ENCODE results near the gene BPIFB4. TPM values are rescaled to one million over a fixed set of nuclear protein-coding genes. Genes with fewer than 3 reads are reported as not detected.

BPIFB4 gene
- polyA plus RNA-seq (2013, experiment 1 of 2), result 0.11 TPM
- polyA plus RNA-seq (2013, experiment 2 of 2), result 0.17 TPM

DNA sequence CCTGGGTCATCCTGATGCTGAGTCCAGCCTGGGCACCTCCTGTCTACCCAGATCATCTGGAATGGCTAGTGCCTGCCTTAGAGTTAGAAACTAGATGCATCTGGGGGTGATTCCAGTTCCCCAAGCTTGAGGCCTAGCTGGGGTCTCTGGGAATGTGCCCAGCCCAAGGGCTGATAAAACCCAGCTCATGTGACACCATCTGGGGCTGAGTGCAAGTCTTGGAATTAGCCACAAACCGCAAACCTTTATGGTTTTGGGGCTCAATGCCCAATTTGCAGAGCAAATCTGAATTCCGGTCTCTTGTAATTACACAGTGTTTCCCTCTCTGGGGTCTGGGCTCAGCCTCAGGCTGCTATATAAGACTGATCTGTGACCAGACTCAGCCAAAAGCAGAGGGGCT lies at the start of gene BPIFB4:
Gene BPIFB4, plus strand, starts transcription at position 385 of the 400 bp plus-strand sequence. CDS start 1,884 bp downstream, outside the sequence.
- Histone ChIP-seq H2BK120ac (ENCODE audit: low read depth, low read length) (no peak within 1 kb of the TSS), H3K56ac (ENCODE audit: low read length) (no peak within 1 kb of the TSS), H3K79me2 (ENCODE audit: control insufficient read depth, insufficient read depth, low read length) (no peaks in the 10 kb centered on the region), H3K79me1 (ENCODE audit: low read length) (no peaks in the 10 kb centered on the region), H2AK5ac (ENCODE audit: low read length) (no peak within 1 kb of the TSS), H3K23ac (ENCODE audit: low read length) (no peak within 1 kb of the TSS), H3K18ac (ENCODE audit: low read length) (no peak within 1 kb of the TSS), H3K4me3 (ENCODE audit: low read length) (no peak within 1 kb of the TSS), H2BK15ac (replicated peaks; ENCODE audit: low read depth) (no peak within 1 kb of the TSS), H3K27ac (ENCODE audit: low read depth, low read length) (no peak within 1 kb of the TSS), H3K4ac (ENCODE audit: low read depth, low read length) (no peak within 1 kb of the TSS), H4K5ac (ENCODE audit: low read length) (no peak within 1 kb of the TSS), H3K4me1 (ENCODE audit: control insufficient read depth, low read depth, low read length) (no peaks in the 10 kb centered on the region), H3K9ac (ENCODE audit: low read length) (no peak within 1 kb of the TSS), H2BK5ac (ENCODE audit: low read length) (no peak within 1 kb of the TSS), H4K8ac (ENCODE audit: low read depth, low read length) (no peak within 1 kb of the TSS), H3K36me3 (ENCODE audit: control insufficient read depth, insufficient read depth, low read length) (no peaks in the 10 kb centered on the region), H3K4me2 (ENCODE audit: low read length) (no peak within 1 kb of the TSS), H3K27me3 (ENCODE audit: insufficient read depth, low read length, poor library complexity) (no peaks in the 10 kb centered on the region)
- WGBS (ENCODE audit: extremely low coverage, insufficient coverage, low lambda C conversion rate), result no CpG with 5 or more reads among the region's 2 CpGs
- DNase-seq, result no peak

DNA sequence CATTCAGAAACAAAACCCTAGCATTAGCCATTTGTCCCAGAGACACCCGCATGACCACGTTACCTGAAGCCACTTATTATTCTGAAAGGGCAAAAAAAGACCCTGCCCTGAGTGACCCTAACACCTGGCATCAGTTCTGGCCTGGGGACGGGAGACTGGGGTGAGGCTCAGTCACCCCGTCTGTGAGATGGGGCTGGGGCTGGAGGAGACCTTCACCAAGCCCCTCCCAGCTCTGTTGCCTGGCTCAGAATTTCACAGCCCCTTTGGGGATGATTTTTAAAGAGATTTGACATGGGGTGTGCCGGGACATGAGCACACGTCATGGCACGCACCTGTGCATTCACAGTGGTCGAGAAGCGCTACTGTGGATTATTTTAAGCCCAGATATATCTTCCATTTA lies 49.4 kb upstream of the BPIFB4 start:
- Histone ChIP-seq H3K4ac (ENCODE audit: low read depth, low read length) (no peak overlapping the region), H3K18ac (ENCODE audit: low read length) (no peak overlapping the region), H3K23ac (ENCODE audit: low read length) (no peak overlapping the region), H3K27ac (ENCODE audit: low read depth, low read length) (no peak overlapping the region), H2BK15ac (replicated peaks; ENCODE audit: low read depth) (no peak overlapping the region), H2BK120ac (ENCODE audit: low read depth, low read length) (no peak overlapping the region), H2AK5ac (ENCODE audit: low read length) (no peak overlapping the region), H3K4me1 (ENCODE audit: control insufficient read depth, low read depth, low read length) (no peaks in the 10 kb centered on the region), H3K56ac (ENCODE audit: low read length) (no peak overlapping the region), H4K8ac (ENCODE audit: low read depth, low read length) (no peak overlapping the region), H3K4me2 (ENCODE audit: low read length) (no peak overlapping the region), H3K36me3 (ENCODE audit: control insufficient read depth, insufficient read depth, low read length) (no peaks in the 10 kb centered on the region), H3K79me2 (ENCODE audit: control insufficient read depth, insufficient read depth, low read length) (no peaks in the 10 kb centered on the region), H3K4me3 (ENCODE audit: low read length) (no peak overlapping the region), H2BK5ac (ENCODE audit: low read length) (no peak overlapping the region), H4K5ac (ENCODE audit: low read length) (no peak overlapping the region), H3K9ac (ENCODE audit: low read length) (no peak overlapping the region), H3K27me3 (ENCODE audit: insufficient read depth, low read length, poor library complexity) (no peaks in the 10 kb centered on the region), H3K79me1 (ENCODE audit: low read length) (no peaks in the 10 kb centered on the region)
- no peak for DNase-seq
- no CpG with 5 or more reads among the region's 9 CpGs for WGBS (ENCODE audit: extremely low coverage, insufficient coverage, low lambda C conversion rate)

GRCh38 chr20:33030569-33030968 lies 48.9 kb upstream of the BPIFB4 start:
- no peak overlapping the region for H3K18ac ChIP-seq (ENCODE audit: low read length)
- H2BK15ac ChIP-seq (replicated peaks; ENCODE audit: low read depth), result no peak overlapping the region
- H3K4ac ChIP-seq (ENCODE audit: low read depth, low read length), result no peak overlapping the region
- no peak overlapping the region for H3K56ac ChIP-seq (ENCODE audit: low read length)
- no peak overlapping the region for H2BK5ac ChIP-seq (ENCODE audit: low read length)
- no peak overlapping the region for H4K5ac ChIP-seq (ENCODE audit: low read length)
- H2AK5ac ChIP-seq (ENCODE audit: low read length), result no peak overlapping the region
- H3K27me3 ChIP-seq (ENCODE audit: insufficient read depth, low read length, poor library complexity), result no peaks in the 10 kb centered on the region
- H4K8ac ChIP-seq (ENCODE audit: low read depth, low read length), result no peak overlapping the region
- no peak overlapping the region for H3K23ac ChIP-seq (ENCODE audit: low read length)
- no peaks in the 10 kb centered on the region for H3K79me1 ChIP-seq (ENCODE audit: low read length)
- WGBS (ENCODE audit: extremely low coverage, insufficient coverage, low lambda C conversion rate), result no CpG with 5 or more reads among the region's 6 CpGs
- no peak overlapping the region for H3K9ac ChIP-seq (ENCODE audit: low read length)
- no peaks in the 10 kb centered on the region for H3K79me2 ChIP-seq (ENCODE audit: control insufficient read depth, insufficient read depth, low read length)
- no peaks in the 10 kb centered on the region for H3K36me3 ChIP-seq (ENCODE audit: control insufficient read depth, insufficient read depth, low read length)
- no peak overlapping the region for H2BK120ac ChIP-seq (ENCODE audit: low read depth, low read length)
- H3K4me3 ChIP-seq (ENCODE audit: low read length), result no peak overlapping the region
- no peak for DNase-seq
- H3K27ac ChIP-seq (ENCODE audit: low read depth, low read length), result no peak overlapping the region
- no peak overlapping the region for H3K4me2 ChIP-seq (ENCODE audit: low read length)
- no peaks in the 10 kb centered on the region for H3K4me1 ChIP-seq (ENCODE audit: control insufficient read depth, low read depth, low read length)

DNA sequence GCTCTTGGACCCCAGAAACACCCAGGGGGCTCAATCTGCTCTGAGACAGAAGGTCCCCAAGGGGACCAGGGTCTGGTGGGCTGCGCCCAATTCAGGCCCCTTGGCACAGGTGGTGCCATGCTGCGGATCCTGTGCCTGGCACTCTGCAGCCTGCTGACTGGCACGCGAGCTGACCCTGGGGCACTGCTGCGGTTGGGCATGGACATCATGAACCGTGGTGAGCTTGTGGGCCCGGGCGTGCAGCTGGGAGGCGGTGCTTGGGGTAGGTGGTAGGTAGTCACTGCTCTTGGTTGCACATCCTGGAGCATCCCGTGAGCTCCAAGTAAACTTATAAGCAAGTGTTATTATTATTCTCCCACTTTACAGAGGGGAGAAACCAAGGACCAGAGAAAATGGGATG lies 47.9 kb upstream of the BPIFB4 start, which contains the start of gene BPIFB6:
Gene BPIFB6, plus strand, starts transcription at position 118 of the 400 bp plus-strand sequence. Its CDS starts 0 bp downstream, at position 118.
- WGBS (ENCODE audit: extremely low coverage, insufficient coverage, low lambda C conversion rate), result no CpG with 5 or more reads among the region's 10 CpGs
- H3K9ac ChIP-seq (ENCODE audit: low read length), result no peak within 1 kb of the TSS
- H2BK5ac ChIP-seq (ENCODE audit: low read length), result no peak within 1 kb of the TSS
- H4K8ac ChIP-seq (ENCODE audit: low read depth, low read length), result no peak within 1 kb of the TSS
- H3K4me3 ChIP-seq (ENCODE audit: low read length), result no peak within 1 kb of the TSS
- H3K4me2 ChIP-seq (ENCODE audit: low read length), result no peak within 1 kb of the TSS
- H2BK15ac ChIP-seq (replicated peaks; ENCODE audit: low read depth), result no peak within 1 kb of the TSS
- H3K18ac ChIP-seq (ENCODE audit: low read length), result no peak within 1 kb of the TSS
- no peak within 1 kb of the TSS for H3K56ac ChIP-seq (ENCODE audit: low read length)
- no peak within 1 kb of the TSS for H3K4ac ChIP-seq (ENCODE audit: low read depth, low read length)
- H3K4me1 ChIP-seq (ENCODE audit: control insufficient read depth, low read depth, low read length), result no peaks in the 10 kb centered on the region
- no peak within 1 kb of the TSS for H2BK120ac ChIP-seq (ENCODE audit: low read depth, low read length)
- no peaks in the 10 kb centered on the region for H3K79me1 ChIP-seq (ENCODE audit: low read length)
- H4K5ac ChIP-seq (ENCODE audit: low read length), result no peak within 1 kb of the TSS
- no peak within 1 kb of the TSS for H3K27ac ChIP-seq (ENCODE audit: low read depth, low read length)
- H3K79me2 ChIP-seq (ENCODE audit: control insufficient read depth, insufficient read depth, low read length), result no peaks in the 10 kb centered on the region
- H2AK5ac ChIP-seq (ENCODE audit: low read length), result no peak within 1 kb of the TSS
- DNase-seq, result no peak
- no peaks in the 10 kb centered on the region for H3K27me3 ChIP-seq (ENCODE audit: insufficient read depth, low read length, poor library complexity)
- H3K23ac ChIP-seq (ENCODE audit: low read length), result no peak within 1 kb of the TSS
- no peaks in the 10 kb centered on the region for H3K36me3 ChIP-seq (ENCODE audit: control insufficient read depth, insufficient read depth, low read length)

GRCh38 chr20:33032555-33032954 lies 46.9 kb upstream of the BPIFB4 start:
- no peak overlapping the region for H2BK120ac ChIP-seq (ENCODE audit: low read depth, low read length)
- H2BK5ac ChIP-seq (ENCODE audit: low read length), result no peak overlapping the region
- no peak overlapping the region for H3K4me3 ChIP-seq (ENCODE audit: low read length)
- no peak overlapping the region for H2AK5ac ChIP-seq (ENCODE audit: low read length)
- no peaks in the 10 kb centered on the region for H3K36me3 ChIP-seq (ENCODE audit: control insufficient read depth, insufficient read depth, low read length)
- no peak overlapping the region for H3K23ac ChIP-seq (ENCODE audit: low read length)
- no peak overlapping the region for H3K18ac ChIP-seq (ENCODE audit: low read length)
- DNase-seq, result no peak
- H2BK15ac ChIP-seq (replicated peaks; ENCODE audit: low read depth), result no peak overlapping the region
- no peak overlapping the region for H3K27ac ChIP-seq (ENCODE audit: low read depth, low read length)
- no peaks in the 10 kb centered on the region for H3K79me1 ChIP-seq (ENCODE audit: low read length)
- no peak overlapping the region for H3K9ac ChIP-seq (ENCODE audit: low read length)
- no peak overlapping the region for H3K4ac ChIP-seq (ENCODE audit: low read depth, low read length)
- WGBS (ENCODE audit: extremely low coverage, insufficient coverage, low lambda C conversion rate), result no CpG with 5 or more reads among the region's 6 CpGs
- H3K4me2 ChIP-seq (ENCODE audit: low read length), result no peak overlapping the region
- H4K8ac ChIP-seq (ENCODE audit: low read depth, low read length), result no peak overlapping the region
- no peak overlapping the region for H4K5ac ChIP-seq (ENCODE audit: low read length)
- no peaks in the 10 kb centered on the region for H3K27me3 ChIP-seq (ENCODE audit: insufficient read depth, low read length, poor library complexity)
- H3K56ac ChIP-seq (ENCODE audit: low read length), result no peak overlapping the region
- no peaks in the 10 kb centered on the region for H3K79me2 ChIP-seq (ENCODE audit: control insufficient read depth, insufficient read depth, low read length)
- no peaks in the 10 kb centered on the region for H3K4me1 ChIP-seq (ENCODE audit: control insufficient read depth, low read depth, low read length)

- Histone ChIP-seq H3K4me1 (ENCODE audit: control insufficient read depth, low read depth, low read length) (no peaks in the 10 kb centered on the region), H3K4ac (ENCODE audit: low read depth, low read length) (no peak overlapping the region), H3K27ac (ENCODE audit: low read depth, low read length) (no peak overlapping the region), H2BK5ac (ENCODE audit: low read length) (no peak overlapping the region), H3K9ac (ENCODE audit: low read length) (no peak overlapping the region), H3K4me3 (ENCODE audit: low read length) (no peak overlapping the region), H3K56ac (ENCODE audit: low read length) (no peak overlapping the region), H3K18ac (ENCODE audit: low read length) (no peak overlapping the region), H3K4me2 (ENCODE audit: low read length) (no peak overlapping the region), H3K79me2 (ENCODE audit: control insufficient read depth, insufficient read depth, low read length) (no peaks in the 10 kb centered on the region), H3K27me3 (ENCODE audit: insufficient read depth, low read length, poor library complexity) (no peaks in the 10 kb centered on the region), H4K8ac (ENCODE audit: low read depth, low read length) (no peak overlapping the region), H2BK120ac (ENCODE audit: low read depth, low read length) (no peak overlapping the region), H3K79me1 (ENCODE audit: low read length) (no peaks in the 10 kb centered on the region), H3K36me3 (ENCODE audit: control insufficient read depth, insufficient read depth, low read length) (no peaks in the 10 kb centered on the region), H2BK15ac (replicated peaks; ENCODE audit: low read depth) (no peak overlapping the region), H4K5ac (ENCODE audit: low read length) (no peak overlapping the region), H3K23ac (ENCODE audit: low read length) (no peak overlapping the region), H2AK5ac (ENCODE audit: low read length) (no peak overlapping the region)
- no CpG with 5 or more reads among the region's 5 CpGs for WGBS (ENCODE audit: extremely low coverage, insufficient coverage, low lambda C conversion rate)
- DNase-seq, result no peak
Observed at GRCh38 chr20:33033381-33033780, 46.1 kb upstream of the BPIFB4 start.
